VCaP (cell line): Measurements from ENCODE around the gene TEX12.
"Not testable (repeated sequence)": the region's sequence is repeated elsewhere in the genome, so short reads cannot be mapped to it uniquely, and the experiment has no call there.

Source experiments
- H3K27ac ChIP-seq: fragments of 450-650 bp; 2 replicates; pipeline ENCODE4 v1.5.1; 2017
- TF ChIP-seq, protein P1 (sequence below): fragments of 450-650 bp; conservative IDR thresholded peaks from 2 replicates; pipeline ENCODE4 v1.5.1; 2017; ENCODE audit warnings: mild to moderate bottlenecking, moderate library complexity

TEX12 gene

DNA sequence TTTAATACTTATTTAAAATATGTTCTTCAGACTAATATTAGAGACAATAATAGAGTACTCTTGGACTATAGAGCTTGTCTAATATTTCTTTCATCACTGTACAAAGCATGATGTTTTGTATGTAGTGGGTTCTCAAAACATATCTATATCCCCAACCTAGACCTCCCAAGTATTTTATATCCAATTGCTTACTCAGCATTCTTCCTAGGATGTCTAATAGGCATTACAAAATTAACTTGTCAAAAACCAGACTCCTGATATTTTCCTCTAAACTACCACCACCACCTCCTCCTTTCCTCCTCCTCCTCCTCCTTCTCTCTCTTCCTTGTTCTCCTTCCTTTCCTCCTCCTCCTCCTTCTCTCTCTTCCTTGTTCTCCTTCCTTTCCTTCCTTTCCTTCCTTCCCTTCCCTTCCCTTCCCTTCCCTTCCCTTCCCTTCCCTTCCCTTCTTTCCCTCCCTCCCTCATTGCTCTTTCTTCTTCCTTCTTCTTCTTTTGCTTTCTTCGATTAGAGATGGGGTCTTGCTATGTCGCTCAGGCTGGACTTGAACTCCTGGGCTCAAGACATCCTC is 29.4 kb downstream of the TEX12 start:
- TF ChIP-seq, protein P1, sequence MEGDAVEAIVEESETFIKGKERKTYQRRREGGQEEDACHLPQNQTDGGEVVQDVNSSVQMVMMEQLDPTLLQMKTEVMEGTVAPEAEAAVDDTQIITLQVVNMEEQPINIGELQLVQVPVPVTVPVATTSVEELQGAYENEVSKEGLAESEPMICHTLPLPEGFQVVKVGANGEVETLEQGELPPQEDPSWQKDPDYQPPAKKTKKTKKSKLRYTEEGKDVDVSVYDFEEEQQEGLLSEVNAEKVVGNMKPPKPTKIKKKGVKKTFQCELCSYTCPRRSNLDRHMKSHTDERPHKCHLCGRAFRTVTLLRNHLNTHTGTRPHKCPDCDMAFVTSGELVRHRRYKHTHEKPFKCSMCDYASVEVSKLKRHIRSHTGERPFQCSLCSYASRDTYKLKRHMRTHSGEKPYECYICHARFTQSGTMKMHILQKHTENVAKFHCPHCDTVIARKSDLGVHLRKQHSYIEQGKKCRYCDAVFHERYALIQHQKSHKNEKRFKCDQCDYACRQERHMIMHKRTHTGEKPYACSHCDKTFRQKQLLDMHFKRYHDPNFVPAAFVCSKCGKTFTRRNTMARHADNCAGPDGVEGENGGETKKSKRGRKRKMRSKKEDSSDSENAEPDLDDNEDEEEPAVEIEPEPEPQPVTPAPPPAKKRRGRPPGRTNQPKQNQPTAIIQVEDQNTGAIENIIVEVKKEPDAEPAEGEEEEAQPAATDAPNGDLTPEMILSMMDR, result no peak

GRCh38 chr11:112199101-112199500 is 31.9 kb downstream of the TEX12 start:
- not testable (repeated sequence) for H3K27ac ChIP-seq

More for the DNA sequence above, 29.4 kb downstream of the TEX12 start:
- H3K27ac ChIP-seq, result no peak overlapping the region

- TF ChIP-seq, protein P1, result no peak
- H3K27ac ChIP-seq, result no peak overlapping the region
Measured at GRCh38 chr11:112200252-112200651, 33.1 kb downstream of the TEX12 start.

DNA sequence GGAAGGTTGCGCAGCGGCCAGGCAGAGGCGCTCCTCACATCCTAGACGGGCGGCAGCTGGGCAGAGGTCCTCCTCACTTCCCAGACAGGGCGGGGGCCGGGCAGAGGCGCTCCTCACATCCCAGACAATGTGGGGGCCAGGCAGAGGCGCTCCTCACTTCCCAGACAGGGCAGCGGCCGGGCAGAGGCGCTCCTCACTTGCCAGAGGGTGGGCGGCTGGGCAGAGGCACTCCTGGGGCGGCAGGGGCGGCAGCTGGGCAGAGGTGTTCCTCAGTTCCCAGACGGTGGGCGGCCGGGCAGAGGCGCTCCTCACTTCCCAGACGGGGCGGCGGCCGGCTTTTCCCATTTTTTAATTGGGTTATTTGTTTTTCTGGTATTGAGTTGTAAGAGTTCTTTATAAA is 38.9 kb downstream of the TEX12 start:
- no peak overlapping the region for H3K27ac ChIP-seq
- TF ChIP-seq, protein P1, result no peak

DNA sequence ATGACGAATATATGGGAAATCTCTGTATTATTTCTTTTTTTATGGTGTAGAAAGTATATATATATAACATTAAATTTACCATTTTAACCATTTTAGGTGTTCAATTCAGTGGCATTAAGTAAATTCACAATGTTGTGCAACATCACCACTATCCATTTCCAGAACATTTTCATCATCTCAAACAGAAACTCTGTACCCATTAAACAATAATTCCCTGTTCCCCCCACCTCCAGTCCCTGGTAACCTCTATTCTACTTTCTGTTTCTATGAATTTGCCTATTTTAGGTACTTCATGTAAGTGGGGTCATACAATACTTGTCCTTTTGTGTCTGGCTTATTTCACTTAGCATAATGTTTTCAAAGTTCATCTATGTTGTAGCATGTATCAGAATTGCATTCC is 43.7 kb downstream of the TEX12 start:
- H3K27ac ChIP-seq, result no peak overlapping the region
- TF ChIP-seq, protein P1, result no peak

GRCh38 chr11:112211536-112211935 is 44.4 kb downstream of the TEX12 start:
- TF ChIP-seq, protein P1, result no peak
- no peak overlapping the region for H3K27ac ChIP-seq

DNA sequence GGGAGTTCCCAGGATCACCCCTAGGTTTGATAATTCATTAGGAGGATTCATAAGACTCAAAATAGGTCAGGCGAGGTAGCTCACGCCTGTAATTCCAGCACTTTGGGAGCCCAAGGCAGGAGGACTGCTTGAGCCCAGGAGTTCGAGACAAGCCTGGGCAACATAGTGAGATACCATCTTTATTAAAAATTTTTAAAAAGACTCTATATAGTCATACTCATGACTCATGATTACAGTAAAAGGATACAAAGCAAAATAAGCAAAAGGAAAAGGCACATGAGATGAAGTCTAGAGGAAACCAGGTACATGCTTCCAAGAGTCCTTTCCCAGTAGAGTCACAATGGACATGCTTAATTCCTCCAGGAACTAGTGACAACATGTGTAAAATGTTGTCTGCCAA is 45.1 kb downstream of the TEX12 start:
- H3K27ac ChIP-seq, result no peak overlapping the region
- TF ChIP-seq, protein P1, result no peak

- H3K27ac ChIP-seq, result no peak overlapping the region
- TF ChIP-seq, protein P1, result no peak
Measured at GRCh38 chr11:112212710-112213109, 45.5 kb downstream of the TEX12 start.
